OCI-LY3 (cell line): Measurements from ENCODE around the gene PDGFRA.

Experiments used
- H2AFZ ChIP-seq: fragments of 200-600, 300-600 bp; shearing (Covaris generic); 2 replicates; pipeline ENCODE4 v1.6.0; 2014; ENCODE audit warnings: antibody characterized with exemption, low read depth, low read length
- H3K27ac ChIP-seq: fragments of 200-600, 300-600 bp; sonication (generic); 2 replicates; pipeline ENCODE4 v1.5.1; 2014; ENCODE audit warnings: mild to moderate bottlenecking, low read length, moderate library complexity, mixed read lengths
- H3K27me3 ChIP-seq: fragments of 200-600, 300-600 bp; sonication (generic); 2 replicates; pipeline ENCODE4 v1.6.1; 2014; ENCODE audit warnings: low read depth, low read length, mixed read lengths
- H3K36me3 ChIP-seq: fragments of 200-600, 300-600 bp; sonication (generic); replicated peaks from 2 replicates; pipeline ENCODE3; 2014; ENCODE audit warnings: low read depth, low read length, mixed read lengths
- H3K4me1 ChIP-seq: fragments of 300-600, 200-600 bp; sonication (generic); 2 replicates; pipeline ENCODE4 v1.6.1; 2014; ENCODE audit warnings: low read length, mixed read lengths
- H3K4me2 ChIP-seq: fragments of 200-600, 300-600 bp; sonication (generic); 2 replicates; pipeline ENCODE4 v1.6.1; 2014; ENCODE audit warnings: low read length, mixed read lengths
- H3K4me3 ChIP-seq: fragments of 300-600, 200-600 bp; sonication (generic); 2 replicates; pipeline ENCODE4 v1.5.1; 2014; ENCODE audit warnings: antibody characterized with exemption, mild to moderate bottlenecking, low read length, moderate library complexity
- H3K79me2 ChIP-seq: fragments of 300-600, 200-600 bp; shearing (Covaris generic); 2 replicates; pipeline ENCODE4 v1.6.1; 2014; ENCODE audit warnings: mild to moderate bottlenecking, low read length, mixed read lengths
- H3K9ac ChIP-seq: fragments of 300-600, 200-600 bp; shearing (Covaris generic); 2 replicates; pipeline ENCODE4 v1.6.0; 2014; ENCODE audit warnings: mild to moderate bottlenecking, low read length, moderate library complexity
- H3K9me3 ChIP-seq: fragments of 200-600, 300-600 bp; shearing (Covaris generic); 2 replicates; pipeline ENCODE4 v1.6.1; 2014; ENCODE audit warnings: low read length, mixed read lengths; ENCODE audit not compliant: insufficient read depth
- H4K20me1 ChIP-seq: fragments of 200-600, 300-600 bp; sonication (generic); 2 replicates; pipeline ENCODE4 v1.6.1; 2016; ENCODE audit warnings: low read length, mixed read lengths; ENCODE audit not compliant: insufficient read depth
- CTCF ChIP-seq: fragments of 200-600, 300-600 bp; sonication (generic); IDR thresholded peaks from 2 replicates; pipeline ENCODE4 v1.5.1; 2014; ENCODE audit warnings: antibody characterized with exemption, low read length, low read depth
- EZH2phosphoT487 ChIP-seq: fragments of 200-600 bp; shearing (Covaris generic); IDR thresholded peaks from 2 replicates; pipeline ENCODE4 v1.6.1; 2018; ENCODE audit warnings: antibody characterized with exemption, mixed run types, low read depth

The PDGFRA gene

GRCh38 chr4:54213761-54214160 is 15.3 kb upstream of the PDGFRA start:
- H2AFZ ChIP-seq, result no peak overlapping the region
- peaks cover 17% of the 10 kb centered on the region for H3K27me3 ChIP-seq
- H3K36me3 ChIP-seq, result no peaks in the 10 kb centered on the region
- H3K4me2 ChIP-seq, result no peak overlapping the region
- TF ChIP-seq EZH2phosphoT487 (no peak), CTCF (no peak)
- no peaks in the 10 kb centered on the region for H3K79me2 ChIP-seq
- H3K27ac ChIP-seq, result no peak overlapping the region
- no peak overlapping the region for H3K9ac ChIP-seq
- no peak overlapping the region for H3K4me3 ChIP-seq
- peaks cover 4% of the 10 kb centered on the region for H3K4me1 ChIP-seq
- H3K9me3 ChIP-seq, result no peaks in the 10 kb centered on the region
- H4K20me1 ChIP-seq, result no peaks in the 10 kb centered on the region

GRCh38 chr4:54215379-54216077 is 13.6 kb upstream of the PDGFRA start:
- H3K79me2 ChIP-seq, result no peaks in the 10 kb centered on the region
- peaks cover 4% of the 10 kb centered on the region for H3K4me1 ChIP-seq
- H3K9me3 ChIP-seq, result no peaks in the 10 kb centered on the region
- no peaks in the 10 kb centered on the region for H3K36me3 ChIP-seq
- no peak overlapping the region for H3K27ac ChIP-seq
- no peak overlapping the region for H3K4me3 ChIP-seq
- H4K20me1 ChIP-seq, result no peaks in the 10 kb centered on the region
- H3K9ac ChIP-seq, result no peak overlapping the region
- no peak for TF ChIP-seq CTCF
- no peak for TF ChIP-seq EZH2phosphoT487
- no peak overlapping the region for H2AFZ ChIP-seq
- H3K27me3 ChIP-seq, result peaks cover 17% of the 10 kb centered on the region
- no peak overlapping the region for H3K4me2 ChIP-seq

DNA sequence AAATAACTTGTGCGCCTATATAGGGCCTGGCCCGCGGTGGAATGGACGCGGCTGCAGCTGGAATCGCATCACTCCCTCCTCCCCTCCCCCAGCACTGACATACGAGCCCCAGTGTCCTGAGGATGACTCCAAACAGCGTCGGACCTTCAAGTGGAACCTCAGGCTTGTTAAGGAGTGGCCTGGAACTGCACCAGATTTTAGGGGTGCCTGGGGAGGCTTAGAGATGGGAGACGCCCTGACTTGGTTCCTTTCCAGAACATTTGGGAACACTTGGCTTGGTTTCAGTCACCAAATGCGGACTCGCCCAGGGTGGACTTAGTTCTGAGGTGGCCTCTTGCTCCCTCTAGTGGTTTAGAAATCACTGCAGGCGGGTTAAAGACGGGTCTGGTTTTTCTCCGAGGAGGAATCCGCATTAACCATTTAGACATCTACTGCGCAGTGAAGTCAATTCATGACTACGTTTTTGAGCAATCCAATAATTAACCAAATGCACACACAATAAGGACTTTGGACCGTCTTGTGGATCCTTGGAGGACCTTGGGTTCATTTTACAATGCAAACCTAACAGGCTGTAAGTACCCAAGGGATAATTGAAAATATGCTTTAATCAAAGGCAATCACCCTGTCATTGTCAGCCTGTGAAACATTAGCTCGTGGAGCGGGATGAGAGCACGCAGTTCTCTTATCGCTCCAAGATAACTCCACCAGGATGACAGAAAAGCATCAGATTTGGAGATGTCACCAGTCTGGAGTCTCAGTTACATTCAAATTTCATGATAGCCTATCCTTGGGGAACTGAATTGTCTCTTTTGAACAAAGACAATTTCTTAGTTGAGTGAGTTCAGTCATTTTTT is 11.2 kb upstream of the PDGFRA start:
- peak overlapping the region; percentile 81 for H3K4me3 ChIP-seq
- H3K36me3 ChIP-seq, result no peaks in the 10 kb centered on the region
- H2AFZ ChIP-seq, result peak overlapping the region; percentile 88
- H3K4me2 ChIP-seq, result peak overlapping the region; percentile 88
- no peaks in the 10 kb centered on the region for H4K20me1 ChIP-seq
- peaks cover 4% of the 10 kb centered on the region for H3K4me1 ChIP-seq
- TF ChIP-seq EZH2phosphoT487 (no peak), CTCF (peak; percentile 94)
- H3K27ac ChIP-seq, result no peak overlapping the region
- H3K9ac ChIP-seq, result peak overlapping the region; percentile 40; the same call in 1 of the 2 replicates
- no peaks in the 10 kb centered on the region for H3K79me2 ChIP-seq
- H3K27me3 ChIP-seq, result peaks cover 17% of the 10 kb centered on the region
- H3K9me3 ChIP-seq, result no peaks in the 10 kb centered on the region

GRCh38 chr4:54218736-54219135 is 10.4 kb upstream of the PDGFRA start:
- Histone ChIP-seq H3K36me3 (no peaks in the 10 kb centered on the region), H3K79me2 (no peaks in the 10 kb centered on the region), H3K9ac (no peak overlapping the region), H4K20me1 (no peaks in the 10 kb centered on the region), H3K9me3 (no peaks in the 10 kb centered on the region), H2AFZ (no peak overlapping the region), H3K27me3 (peaks cover 17% of the 10 kb centered on the region), H3K4me1 (peaks cover 4% of the 10 kb centered on the region), H3K4me2 (no peak overlapping the region), H3K27ac (no peak overlapping the region), H3K4me3 (no peak overlapping the region)
- TF ChIP-seq EZH2phosphoT487, result no peak
- no peak for TF ChIP-seq CTCF
